Peyer's patch (tissue), 4 donors: ENCODE measurements around the gene BEND7.

Experiments
- POLR2A ChIP-seq, 2 donors: fragments of 450-650 bp; IDR thresholded peaks; one replicate each; pipeline ENCODE4 v1.5.1; 2017; ENCODE audit warnings: antibody characterized with exemption in 2 of 2, mild to moderate bottlenecking in 2 of 2, moderate library complexity in 2 of 2
- TF ChIP-seq, protein P1 (sequence below), 6 experiments: fragments of 450-650 bp in 4 of 6; fragments of 200-600 bp in 2 of 6; sonication (generic) in 1 of 6; IDR thresholded peaks; one replicate each; pipeline ENCODE4 v1.5.1; 2017 to 2019; ENCODE audit warnings: antibody characterized with exemption in 6 of 6, mild to moderate bottlenecking in 3 of 6, moderate library complexity in 1 of 6

- TF ChIP-seq, protein P1, sequence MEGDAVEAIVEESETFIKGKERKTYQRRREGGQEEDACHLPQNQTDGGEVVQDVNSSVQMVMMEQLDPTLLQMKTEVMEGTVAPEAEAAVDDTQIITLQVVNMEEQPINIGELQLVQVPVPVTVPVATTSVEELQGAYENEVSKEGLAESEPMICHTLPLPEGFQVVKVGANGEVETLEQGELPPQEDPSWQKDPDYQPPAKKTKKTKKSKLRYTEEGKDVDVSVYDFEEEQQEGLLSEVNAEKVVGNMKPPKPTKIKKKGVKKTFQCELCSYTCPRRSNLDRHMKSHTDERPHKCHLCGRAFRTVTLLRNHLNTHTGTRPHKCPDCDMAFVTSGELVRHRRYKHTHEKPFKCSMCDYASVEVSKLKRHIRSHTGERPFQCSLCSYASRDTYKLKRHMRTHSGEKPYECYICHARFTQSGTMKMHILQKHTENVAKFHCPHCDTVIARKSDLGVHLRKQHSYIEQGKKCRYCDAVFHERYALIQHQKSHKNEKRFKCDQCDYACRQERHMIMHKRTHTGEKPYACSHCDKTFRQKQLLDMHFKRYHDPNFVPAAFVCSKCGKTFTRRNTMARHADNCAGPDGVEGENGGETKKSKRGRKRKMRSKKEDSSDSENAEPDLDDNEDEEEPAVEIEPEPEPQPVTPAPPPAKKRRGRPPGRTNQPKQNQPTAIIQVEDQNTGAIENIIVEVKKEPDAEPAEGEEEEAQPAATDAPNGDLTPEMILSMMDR (IDR thresholded peaks at IDR 0.05): no peak
- no peak for TF ChIP-seq POLR2A (IDR thresholded peaks at IDR 0.05)
Observed at GRCh38 chr10:13505052-13505680, 23.6 kb downstream of the BEND7 start.
